Right lung (tissue), 5 donors: Measurements from ENCODE around the gene HNRNPM. TPM values are rescaled to one million over a fixed set of nuclear protein-coding genes. Genes with fewer than 3 reads are reported as not detected.
"Not testable (repeated sequence)": the region's sequence is repeated elsewhere in the genome, so short reads cannot be mapped to it uniquely, and the experiment has no call there.

Experiments
- DNase-seq, 2 donors: peaks; one replicate each; pipeline ENCODE4 v3.0.0-alpha.2; 2013
- polyA plus RNA-seq, 5 donors: library from polyadenylated mRNA; unstranded; fragments of 120-200 nt; gene quantifications; one replicate each; pipeline versions ENCODE4 v1.2.1 to v1.2.3, GENCODE V29; 2013; ENCODE audit warnings: inconsistent platforms in 1 of 5, low replicate concordance in 1 of 5; ENCODE audit not compliant: insufficient read length in 5 of 5, insufficient read depth in 1 of 5

Gene HNRNPM
- polyA plus RNA-seq, 5 donors: 281 to 444 (median 337) TPM

DNA sequence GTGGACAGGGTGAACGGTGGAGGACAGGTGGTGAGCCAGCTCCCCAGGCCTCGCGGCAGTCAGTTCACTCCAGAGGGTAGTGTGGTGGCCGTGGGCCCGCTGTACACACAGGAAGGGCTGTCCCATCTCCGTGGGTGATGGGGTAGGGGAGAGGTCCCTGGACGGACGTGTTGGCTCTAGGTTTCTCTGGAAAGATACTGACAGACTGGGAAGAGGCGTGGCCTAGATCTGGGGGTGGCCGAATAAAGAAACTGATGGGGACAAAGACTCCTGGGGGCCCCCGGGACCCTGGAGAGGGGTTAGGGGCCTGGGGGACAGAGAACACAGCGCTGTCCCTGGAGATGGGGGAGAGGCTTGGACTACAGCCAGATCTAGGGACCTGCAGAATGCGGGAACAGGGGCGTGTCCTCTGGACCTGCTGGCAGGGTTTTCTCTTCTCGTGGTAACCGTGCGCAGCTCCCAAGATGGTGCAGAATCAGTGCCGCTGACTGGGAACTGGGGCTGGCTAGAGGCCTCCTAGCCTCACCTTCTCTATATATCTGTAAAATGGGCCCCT lies 61.7 kb downstream of the HNRNPM start:
- no peak for DNase-seq

DNA sequence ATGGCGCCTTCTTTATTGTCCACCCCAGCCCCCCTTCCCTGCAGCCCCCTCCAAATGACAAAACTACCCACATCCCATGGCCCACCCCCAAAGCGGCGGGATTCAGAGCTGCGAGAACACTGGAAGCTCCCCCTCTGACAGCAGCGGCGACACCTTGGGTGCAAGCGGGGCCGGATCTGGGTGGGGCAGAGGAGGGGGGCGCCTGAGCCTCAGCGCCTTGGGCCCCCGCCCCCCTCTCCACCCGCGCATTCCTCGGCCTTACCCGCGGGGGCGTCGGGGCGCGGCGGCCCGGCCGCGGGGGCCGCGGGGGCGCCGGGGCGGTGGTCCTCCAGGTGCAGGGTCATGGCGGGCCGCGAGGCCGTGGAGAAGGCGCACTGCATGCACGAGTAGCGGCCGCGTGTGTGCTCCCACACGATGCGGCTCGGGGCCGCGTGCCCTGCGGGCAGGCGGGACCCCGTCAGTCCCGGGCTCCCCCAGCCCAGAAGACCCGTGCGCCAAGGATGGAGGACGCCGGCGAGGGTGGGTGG lies 65.9 kb downstream of the HNRNPM start:
- DNase-seq: no peak

DNA sequence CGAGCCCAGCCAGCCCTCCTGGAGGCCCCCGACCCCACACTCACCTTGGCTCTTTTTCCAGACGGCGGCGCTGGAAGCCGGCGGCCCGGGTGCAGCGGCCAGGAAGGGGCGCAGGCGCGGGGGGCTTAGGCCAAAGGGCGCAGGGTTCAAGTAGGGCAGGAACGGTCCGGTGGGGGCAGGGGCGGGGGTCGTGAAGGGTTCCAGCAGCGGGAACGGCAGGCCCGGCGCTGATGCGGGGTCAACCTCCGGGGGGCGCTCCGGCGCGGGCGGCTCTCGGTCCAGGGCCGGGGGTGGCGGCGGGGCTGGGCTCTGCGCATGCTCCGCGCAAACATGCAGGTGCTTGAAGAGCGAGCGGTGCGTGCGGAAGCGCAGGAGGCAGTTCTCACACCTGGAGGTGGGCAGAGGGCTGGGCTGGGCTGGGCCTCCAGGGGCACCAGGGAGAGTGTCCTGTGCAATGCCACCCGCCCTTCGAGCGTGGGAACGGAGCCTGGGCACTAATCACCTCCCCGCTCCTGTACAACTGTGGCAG lies 66.9 kb downstream of the HNRNPM start:
- no peak for DNase-seq

DNA sequence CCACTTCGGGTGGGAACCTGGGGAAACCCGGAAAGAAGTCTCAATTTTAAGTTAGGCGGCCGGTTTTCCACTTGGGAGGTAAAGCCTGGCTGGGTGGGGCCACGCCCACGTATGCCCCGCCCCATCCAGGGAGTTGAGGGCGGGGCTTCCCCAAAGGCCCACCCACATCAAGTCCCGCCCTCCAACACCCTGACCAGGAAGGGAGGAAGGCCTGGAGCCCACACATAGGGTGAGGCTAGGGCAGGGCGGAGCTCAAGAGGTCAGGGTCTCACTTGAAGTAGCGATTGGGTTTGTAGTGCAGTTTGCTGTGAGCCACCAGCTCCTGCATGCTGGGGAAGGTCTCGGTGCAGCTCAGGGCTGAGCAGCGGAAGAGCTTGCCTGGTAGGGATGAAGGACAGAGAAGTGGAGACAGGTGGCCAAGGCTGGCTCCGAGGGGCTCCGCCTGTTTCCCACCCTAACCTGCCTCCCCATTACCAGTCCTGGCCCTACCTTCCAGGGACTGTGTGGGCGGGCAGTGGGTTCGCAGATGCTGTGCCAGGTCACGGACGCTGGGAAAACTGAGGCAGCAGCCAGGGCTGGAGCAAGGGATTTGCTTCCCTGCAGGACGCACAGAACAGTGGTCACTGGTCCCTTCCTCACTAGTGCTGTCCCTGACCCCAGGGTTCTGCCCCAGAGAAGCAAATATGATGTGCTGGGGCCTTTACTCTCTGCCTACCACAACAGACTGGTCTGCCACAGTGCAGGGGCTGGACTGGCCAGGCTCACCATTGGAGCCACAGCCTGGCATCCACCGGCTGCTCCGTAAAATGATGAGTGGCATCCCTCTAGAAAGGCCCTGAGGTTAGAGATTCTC lies 67.6 kb downstream of the HNRNPM start:
- DNase-seq: no peak

DNA sequence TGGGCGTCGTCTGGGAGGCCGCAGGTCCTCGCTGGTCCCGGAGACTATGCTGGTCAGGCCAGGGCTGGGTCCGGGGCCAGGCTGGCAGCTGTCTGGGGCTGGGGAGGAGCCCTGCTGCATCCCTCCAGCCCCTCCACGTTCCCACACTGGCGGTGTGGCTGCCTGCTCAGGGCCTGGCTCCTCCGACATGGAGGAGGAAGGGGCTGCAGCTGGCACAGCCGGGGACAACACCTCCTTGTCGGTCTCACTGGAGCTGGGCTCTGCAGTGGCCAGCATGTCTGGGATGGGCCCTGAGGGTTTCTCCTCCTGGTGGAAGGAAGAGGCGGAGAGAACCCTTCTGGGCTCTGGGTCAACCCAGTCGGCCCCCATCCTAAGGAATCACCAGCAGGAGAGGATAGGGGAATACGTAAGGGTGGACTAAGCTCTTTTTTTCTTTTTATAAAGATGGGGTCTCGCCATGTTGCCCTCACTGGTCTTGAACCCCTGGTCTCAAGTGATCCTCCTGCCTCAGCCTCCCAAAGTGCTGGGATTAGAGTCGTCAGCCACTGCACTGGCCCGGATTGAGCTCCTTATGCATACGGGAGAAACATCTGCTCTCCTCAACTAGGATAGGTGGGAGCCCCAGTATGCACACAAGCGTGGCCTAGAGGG lies 68.4 kb downstream of the HNRNPM start:
- DNase-seq: no peak

DNA sequence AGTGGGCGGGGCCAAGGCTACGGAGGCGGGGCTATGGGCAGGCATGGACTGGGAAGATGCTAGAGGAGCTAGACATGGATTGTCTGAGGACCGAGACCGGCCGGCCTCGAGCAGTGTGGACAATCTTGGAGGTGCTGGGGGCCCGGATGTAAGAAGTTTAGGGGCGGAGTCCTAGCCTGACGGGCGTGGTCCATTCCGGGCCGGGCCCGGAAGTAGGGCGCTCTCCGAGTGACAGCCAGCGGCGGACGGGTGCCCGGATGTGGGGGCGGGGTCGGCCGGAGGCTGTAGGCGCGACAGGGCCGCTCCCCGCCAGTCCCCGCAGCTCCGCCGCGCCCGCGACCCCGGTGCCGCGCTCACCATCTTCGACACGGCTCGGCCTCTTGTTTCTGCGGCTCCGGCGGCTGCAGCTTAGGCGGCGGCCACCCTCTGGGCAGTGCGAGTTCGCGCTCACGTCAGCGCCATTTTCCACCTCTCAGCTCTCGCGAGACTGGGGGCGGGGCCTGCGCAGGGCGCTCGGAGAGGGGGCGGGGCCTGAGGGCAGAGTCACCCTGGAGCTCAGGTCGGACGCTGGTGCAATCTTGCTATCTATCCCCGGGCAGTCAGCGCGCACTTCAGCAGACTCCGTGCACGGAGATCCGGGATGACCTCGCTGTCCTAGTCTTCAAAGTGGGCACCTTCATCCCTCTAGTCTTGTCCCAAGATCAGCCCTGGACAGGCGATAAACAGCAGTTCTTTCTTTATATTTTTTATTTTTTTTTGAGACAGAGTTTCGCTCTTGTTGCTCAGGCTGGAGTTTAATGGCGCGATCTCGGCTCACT lies 69.1 kb downstream of the HNRNPM start, which contains the start of gene ZNF414:
ZNF414 (minus strand) TSS at position 481 of the 818 bp plus-strand sequence; CDS start at position 360, 121 bp downstream.
- DNase-seq: peak; percentile 96 to 97

DNA sequence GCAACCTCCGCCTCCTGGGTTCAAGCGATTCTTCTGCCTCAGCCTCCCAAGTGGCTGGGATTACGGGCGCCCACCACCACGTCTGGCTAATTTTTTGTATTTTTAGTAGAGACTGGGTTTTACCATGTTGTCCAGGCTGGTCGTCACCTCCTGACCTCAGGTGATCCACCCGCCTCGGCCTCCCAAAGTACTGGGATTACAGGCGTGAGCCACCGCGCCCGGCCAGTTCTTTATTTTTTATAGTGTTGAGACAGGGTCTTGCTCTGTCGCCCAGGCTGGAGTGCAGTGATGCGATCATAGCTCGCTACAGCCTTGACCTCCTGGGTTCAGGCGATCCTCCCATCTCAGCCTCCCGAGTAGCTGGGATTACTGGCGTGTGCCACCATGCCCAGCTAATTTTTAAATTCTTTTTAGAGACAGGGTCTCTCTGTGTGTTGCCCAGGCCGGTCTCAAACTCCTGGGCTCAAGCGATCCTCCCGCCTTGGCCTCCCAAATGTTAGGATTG lies 69.8 kb downstream of the HNRNPM start:
- not testable (repeated sequence) for DNase-seq

DNA sequence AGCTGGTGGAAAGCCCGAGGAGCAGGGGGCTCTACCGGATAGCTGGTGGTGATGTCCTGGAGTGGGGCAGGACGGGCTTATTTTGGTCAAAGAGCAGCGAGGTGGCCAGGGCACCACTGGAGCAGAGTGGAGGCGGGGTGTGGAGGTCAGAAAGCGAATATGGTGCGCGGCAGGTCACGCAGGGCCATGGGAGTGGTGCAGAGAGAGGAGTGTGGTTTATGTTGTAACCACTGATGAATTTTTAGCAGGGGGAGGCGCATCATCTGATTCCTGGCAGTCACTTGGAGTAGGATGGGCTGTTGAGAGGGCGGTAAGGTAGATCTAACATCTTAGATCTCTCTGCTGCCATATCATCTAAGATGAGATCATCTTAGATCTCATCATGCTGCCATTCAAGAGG lies 70.5 kb downstream of the HNRNPM start:
- no peak for DNase-seq

DNA sequence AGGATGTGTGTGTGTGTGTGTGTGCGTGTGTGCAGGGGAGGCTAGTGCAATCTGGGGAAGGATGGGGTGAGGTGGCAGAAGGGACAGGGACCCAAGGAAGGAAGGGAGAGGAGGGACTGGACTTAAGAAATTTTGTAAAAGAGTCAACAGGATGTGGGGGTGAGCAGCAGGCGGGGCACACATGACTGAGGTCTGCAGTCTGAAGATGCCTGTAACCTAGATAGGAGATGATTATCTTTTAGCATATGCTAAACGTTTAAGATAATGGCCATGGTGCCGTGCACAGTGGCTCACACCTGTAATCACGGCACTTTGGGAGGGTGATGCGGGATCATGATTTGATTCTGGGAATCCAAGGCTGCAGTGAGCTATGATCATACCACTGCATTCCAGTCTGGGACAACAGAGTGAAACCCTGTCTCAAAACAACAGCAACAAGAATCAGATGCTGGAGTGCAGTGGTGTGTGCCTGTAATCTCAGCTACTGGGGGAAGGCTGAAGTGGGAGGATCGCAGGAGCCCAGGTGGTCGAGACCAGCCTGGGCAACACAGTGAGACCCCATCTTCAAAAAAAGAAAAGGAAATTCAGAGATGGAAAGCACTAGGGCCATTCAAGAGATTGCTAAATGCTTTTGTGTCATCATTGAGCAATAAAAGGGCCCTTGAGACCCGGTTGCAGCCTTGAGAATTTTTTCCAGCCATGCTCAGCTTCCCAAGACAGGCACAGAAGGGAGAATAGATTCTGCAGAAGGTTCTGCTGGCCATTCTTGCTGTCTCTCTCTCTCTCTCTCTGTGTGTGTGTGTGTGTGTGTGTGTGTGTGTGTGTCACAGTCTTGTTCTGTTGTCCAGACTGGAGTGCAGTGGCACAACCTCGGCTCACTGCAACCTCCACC lies 73.0 kb downstream of the HNRNPM start:
- DNase-seq: no peak

DNA sequence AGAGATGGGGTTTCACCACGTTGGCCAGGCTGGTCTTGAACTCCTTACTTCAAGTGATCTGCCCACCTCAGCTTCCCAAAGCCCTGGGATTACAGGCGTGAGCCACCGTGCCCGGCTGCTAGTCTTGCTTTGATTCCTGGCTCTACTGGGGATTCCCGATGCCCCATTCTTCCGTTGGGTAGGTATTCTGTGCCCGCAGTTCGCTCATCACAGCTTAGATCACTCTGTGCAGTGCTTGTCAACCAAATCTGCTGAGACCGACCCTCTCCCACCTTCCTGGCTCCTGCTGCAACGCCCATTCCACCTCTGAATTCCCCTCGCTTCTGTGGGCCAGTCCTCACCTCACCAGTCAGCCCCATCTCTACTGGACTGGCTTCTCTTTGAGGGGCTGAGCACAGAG lies 73.8 kb downstream of the HNRNPM start:
- DNase-seq: no peak

DNA sequence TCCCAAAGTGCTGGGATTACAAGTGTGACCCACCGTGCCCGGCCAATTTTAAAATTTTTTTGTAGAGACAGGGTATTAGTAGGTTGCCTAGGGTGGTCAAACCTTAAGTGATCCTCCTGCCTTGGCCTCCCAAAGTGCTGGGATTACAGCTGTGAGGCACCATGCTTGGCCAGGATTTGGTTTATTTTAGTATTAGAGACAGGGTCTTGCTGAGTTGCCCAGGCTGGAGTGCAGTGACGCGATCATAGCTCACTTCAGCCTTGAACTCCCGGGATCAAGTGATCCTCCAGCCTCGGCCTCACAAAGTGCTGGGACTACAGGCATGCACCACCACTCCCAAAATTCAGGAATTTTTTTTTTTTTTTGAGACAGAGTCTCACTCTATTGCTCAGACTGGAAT lies 74.6 kb downstream of the HNRNPM start:
- DNase-seq: no peak

DNA sequence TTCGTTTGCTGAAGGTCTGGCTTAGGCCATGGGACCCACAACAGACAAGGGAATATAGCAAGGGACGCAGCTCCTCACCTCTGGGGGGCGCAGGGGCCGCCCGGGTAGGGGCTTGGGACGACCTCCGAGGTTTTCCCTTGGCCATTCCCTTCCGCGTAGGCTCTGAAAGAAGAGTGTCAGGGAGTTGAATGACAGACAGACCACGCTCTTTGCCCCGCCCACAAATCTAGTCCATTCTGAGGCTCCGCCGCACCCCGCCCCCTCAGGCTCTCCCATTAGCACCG lies 80.6 kb downstream of the HNRNPM start:
- DNase-seq: no peak

DNA sequence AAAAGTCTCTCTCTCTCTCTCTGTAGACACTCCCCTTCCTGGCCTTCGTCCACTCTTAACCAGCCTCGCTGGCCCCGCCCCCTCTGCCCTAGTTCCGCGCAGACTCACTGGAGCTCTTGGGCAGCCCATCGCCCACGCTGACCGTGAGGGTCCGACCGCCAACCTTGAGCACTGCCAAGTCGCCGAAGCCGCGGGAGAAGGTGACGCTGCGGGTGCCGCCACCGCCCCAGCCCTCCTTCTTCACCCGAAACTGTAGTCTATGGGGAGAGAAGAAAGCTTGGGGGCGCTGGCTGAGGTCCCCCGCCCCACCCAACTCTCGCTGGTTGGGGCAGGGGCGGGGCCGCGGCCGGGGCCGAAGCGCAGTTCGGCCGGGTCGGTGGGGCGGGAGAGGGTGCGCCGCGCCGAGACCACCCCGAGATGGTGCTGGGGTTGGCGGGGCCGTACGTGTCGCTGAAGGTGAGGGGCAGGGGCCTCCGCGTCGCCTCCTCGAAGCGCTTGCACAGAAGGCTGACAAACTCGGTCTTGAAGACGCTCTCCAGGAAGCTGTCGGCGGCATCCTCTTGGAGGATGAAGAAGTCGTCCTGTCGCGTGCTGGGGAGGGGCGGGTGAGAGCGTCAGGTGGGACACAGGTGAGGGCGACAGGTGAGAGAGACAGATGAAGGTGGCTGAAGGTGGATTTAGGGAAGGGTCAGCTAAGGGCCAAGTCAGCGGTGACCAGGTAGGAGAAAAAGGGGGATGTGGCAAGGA lies 81.7 kb downstream of the HNRNPM start:
- DNase-seq: peak; percentile 90 to 93

DNA sequence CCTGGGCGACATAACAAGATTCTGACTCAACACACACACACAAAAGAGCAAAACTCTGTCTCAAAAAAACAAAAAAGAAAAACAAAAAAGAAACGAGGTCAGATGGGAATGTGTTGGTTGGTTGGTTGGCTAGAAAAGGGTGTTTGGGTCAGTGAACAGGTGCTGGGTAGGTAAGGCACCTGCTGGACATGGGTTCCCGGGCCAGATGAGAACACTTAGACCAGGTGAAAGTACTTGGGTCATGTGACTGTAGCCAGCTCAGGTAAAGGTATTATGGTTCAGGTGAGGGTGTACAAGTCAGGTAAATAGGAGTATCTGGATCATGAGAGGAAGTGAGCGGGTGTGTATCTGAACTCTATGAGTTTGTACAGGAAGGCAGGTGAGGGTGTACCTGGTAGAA lies 83.7 kb downstream of the HNRNPM start:
- DNase-seq: no peak

DNA sequence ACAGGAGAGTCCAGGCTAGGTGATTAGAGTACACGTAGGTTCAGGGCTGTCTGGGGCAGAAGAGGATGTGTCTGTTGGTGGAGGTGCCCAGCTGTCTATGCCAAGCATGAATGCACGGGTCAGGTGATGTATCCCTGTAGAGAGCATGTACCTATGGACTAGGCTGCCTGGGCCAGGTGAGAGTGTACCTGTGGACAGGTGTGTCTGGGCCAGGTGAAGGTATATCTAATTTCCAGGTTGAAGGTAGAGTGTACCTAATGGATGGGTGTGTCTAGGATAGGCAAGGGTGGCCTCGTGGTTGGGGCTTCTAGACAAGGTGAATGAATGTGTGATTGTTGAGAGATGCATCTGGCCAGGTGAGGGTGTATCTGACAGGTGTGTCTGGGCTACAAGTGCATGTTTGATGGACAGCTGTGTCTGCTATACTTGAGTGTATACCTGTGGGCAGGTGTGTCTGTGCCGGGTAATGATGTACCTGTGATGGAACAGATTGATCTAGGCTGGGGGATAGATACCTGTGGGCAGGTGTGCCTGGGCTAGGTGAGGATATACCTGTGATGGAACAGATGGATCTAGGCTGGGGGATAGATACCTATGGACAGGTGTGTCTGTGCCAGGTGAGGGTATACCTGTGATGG lies 84.7 kb downstream of the HNRNPM start:
- DNase-seq: no peak

DNA sequence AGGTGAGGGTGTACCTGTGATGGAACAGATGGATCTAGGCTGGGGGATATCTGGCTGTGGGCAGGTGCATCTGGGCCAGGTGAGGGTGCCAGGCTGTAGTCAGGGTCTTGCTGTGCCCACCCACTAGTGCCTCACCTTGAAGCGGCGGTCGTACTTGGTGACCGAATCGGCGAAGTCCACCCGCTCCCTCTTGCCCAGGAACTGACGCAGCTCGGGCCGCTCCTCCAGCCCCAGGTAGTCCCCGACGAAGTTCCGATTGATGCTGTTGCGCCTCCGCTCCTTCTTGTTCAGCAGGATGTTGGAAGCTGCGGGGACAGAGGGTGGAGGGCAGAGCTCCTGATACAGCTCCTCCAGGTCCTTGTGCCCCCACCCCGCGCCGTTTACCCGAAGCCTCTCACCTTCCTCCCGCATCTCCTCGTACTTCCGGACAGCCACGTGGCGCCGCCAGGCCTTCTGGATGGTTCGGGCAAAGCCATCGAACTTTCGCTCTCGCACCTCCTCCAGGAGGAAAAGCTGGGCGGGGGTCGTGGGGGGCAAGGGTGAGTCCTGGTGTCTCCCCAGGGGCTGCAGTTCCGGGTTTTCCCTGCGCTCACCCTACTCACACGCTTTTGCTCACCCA lies 85.4 kb downstream of the HNRNPM start:
- DNase-seq: no peak

DNA sequence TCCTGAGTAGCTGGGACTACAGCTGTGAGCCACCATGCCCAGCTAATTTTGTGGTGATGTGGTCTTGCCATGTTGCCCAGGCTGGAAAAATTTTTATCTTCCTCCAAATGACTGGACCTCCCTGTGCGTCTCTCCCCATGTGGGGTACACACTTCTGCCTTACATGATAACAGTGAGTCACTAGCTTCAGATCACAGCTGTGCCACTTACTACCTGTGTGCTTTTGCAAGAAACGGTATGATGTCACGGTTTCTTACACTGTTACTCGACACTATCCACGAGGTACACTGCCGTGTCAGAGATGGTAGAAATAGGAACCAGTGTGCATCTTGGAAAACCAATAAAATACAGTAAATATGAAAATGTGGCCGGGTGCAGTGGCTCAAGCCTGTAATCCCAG lies 86.7 kb downstream of the HNRNPM start:
- DNase-seq: no peak

DNA sequence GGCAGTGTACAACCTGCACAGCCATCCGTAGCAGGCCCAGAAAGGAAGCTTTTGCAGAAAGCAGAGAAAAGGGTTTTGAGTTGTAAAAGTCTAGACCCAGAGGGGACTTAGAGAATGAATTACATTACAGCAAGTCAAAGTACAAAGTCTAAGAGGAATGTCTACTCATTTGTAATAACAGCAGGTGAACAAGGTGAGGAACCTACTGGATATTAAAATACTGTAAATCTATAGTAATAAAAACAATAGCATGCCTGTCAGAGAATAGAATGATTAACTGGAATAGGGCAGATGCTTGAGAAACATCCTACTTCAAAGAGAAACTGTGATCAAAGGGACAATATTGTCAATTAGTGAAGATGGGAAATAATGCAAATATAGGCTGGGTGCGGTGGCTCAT lies 87.5 kb downstream of the HNRNPM start:
- no peak for DNase-seq

DNA sequence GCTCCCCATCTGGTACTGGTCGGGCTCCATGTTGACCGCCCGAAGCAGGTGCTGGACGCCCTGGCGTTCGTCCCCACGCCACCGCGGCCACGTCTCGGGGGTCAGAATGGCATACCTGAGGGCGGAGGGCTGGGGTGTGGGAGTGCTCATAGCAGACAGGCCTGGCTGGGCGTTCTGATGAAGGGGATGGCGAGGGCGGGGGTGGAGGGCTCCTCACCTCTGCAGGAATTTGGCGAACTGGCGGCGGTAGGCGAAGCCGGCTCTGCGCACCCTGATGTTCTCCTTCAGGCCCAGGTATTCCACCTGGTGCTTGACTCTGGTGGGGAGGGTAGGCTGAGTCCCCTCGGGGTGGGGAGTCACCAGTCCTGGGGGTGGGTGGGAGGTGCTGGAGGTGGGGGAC lies 91.5 kb downstream of the HNRNPM start:
- DNase-seq: no peak
